Fibroblast of the conjunctiva (primary cell): ENCODE data around the gene YTHDF1.

Experiments
- DNase-seq: peaks from one replicate; pipeline ENCODE4 v3.0.0-alpha.2; 2010; ENCODE audit warnings: low read depth

Gene YTHDF1

DNA sequence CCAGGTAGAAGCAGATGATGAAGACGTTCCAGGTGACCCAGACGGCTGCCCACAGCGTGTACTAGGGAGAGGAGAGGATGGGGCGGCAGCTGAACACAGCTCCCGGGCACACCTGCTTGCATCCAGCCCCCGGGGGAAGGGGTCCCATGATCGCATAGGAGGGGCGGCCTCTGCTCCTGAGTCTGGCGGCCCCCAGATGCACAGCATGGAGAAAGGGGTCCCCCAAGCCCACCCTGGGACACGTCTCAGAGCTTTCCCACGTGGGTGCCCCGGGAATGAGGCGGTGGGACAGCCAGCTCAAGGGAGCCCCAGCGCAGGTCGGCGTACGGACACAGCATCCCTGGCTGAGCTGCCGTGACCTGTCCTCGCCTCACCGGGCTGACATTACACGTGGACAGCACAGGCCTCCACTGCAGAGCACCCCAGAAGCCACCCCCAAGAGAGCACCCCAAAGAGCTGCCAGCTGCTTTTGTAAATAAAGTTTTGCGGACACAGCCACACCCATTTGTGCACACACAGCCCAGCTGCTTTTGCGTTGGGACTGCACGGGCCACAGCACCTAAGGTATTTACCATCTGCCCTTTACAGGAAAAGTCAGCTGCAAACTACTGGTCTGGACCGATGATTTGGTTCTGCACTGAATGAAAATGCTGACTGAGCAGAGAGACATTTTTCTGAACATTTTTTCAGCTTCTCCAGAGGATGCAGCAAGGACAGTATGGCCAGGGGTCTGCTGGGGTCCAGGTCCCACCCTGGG lies 33.1 kb upstream of the YTHDF1 start:
- no peak for DNase-seq

- DNase-seq: no peak
These were observed 31.8 kb upstream of the YTHDF1 start for GRCh38 chr20:63247671-63248228.

DNA sequence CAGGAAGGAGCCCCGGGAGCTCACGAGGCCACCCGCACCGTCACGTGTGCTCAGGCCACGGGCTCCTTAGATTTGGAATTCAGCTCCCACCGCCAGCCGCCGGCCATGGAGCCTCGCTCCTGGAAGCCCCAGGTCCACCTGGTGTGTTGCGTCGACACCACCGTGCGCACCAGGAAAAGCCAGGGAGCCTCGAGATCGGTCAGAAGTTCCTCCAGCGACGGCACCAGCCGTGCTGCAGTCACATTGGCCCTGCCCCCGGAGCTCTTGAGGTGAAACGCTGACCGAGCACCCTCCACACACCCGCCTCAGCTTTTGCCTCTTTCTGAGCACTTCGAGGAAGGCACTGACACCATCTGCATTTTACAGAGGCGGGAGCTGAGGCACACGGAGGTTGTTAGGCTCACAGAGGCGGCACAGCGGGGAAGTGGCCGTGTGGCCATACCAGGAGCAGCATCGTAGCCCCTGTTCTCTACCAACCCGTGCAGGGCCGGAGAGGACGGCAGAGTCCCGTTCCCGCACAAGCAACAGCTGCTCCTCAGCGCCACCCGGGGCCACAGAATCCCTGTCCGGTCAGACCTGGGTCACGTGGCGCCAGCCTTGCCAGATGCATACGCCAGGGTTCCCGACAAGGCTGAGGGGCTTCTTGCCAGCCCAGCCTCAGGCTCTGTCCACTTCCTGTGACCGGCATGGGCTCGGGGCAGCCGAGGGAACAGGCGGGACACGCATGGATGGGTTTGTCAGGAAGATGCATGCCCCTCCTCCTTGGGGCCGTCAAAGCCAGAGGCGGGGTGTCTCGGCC lies 30.8 kb upstream of the YTHDF1 start:
- no peak for DNase-seq

DNA sequence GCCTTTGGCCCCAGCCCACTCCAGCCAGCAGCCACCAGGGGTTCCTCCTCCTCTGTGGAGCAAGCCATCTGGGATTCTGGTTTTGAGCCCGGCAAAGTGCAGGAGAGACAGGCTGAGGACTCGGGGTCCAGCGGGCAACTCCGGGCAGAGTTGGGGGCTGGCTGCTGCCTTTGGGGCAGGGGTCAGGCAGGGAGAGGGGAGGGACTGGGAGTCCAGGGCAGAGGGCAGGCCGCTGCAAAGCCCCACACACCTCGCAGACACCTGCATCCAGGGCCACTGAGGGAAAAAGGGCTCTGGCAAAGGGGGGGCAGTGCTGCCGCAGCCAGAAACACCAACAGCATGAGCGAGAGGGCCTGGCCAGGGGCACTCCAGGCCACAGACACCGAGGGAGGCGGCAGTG lies 28.5 kb upstream of the YTHDF1 start:
- DNase-seq: no peak

DNA sequence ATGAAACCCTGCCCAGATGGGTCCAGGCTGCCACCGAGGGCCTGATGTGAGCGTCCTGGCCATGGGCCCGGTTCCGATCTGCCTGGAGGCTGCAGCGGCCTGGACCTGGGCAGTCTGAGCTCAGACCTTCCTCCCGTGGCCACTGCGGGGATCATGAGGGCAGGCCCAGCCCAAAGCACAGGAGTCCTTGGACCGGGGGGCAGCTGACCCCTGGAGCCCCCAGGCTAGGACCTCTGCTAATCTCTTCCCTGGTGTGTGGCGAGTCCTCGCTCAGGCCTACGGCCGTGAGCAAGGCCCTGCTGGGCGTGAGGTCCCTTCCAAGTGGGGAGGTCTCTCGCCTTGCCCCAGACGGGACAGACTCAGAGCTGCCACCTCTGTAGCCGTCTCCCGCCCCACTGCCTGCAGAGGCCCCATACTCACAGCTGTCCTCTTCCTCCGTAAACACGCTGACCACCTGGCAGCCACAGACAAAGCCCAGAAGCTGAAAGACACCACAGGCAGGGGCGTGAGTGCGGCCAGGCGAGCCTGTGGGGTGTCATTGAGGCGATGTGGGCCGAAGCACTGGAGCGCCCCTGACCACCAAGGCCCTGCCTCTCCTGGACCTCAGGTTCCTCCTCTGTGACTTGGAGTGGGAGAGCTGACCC lies 27.8 kb upstream of the YTHDF1 start:
- DNase-seq: no peak

DNA sequence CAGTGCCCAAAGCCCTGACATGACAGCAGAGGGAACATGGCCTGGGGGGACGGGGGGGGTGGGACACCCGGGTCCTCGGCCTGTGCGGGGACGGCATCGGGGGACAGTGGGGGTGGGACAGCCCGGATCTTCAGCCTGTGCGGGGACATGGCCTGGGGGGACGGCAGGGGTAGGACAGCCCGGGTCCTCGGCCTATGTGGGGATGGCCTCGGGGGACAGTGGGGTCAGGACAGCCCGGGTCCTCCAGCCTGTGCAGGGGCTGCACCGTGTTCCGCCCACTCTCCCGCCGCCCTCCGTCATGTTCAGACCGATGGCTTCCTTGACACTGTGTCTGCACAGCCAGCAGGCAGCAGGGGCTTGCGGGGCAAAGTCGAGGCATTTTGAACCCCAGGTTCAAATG lies 26.8 kb upstream of the YTHDF1 start:
- DNase-seq: no peak

GRCh38 chr20:63241272-63241671 lies 25.3 kb upstream of the YTHDF1 start:
- no peak for DNase-seq

GRCh38 chr20:63240004-63240403 lies 24.1 kb upstream of the YTHDF1 start:
- no peak for DNase-seq

GRCh38 chr20:63239431-63239830 lies 23.5 kb upstream of the YTHDF1 start:
- no peak for DNase-seq

GRCh38 chr20:63238514-63239125 lies 22.7 kb upstream of the YTHDF1 start:
- no peak for DNase-seq

DNA sequence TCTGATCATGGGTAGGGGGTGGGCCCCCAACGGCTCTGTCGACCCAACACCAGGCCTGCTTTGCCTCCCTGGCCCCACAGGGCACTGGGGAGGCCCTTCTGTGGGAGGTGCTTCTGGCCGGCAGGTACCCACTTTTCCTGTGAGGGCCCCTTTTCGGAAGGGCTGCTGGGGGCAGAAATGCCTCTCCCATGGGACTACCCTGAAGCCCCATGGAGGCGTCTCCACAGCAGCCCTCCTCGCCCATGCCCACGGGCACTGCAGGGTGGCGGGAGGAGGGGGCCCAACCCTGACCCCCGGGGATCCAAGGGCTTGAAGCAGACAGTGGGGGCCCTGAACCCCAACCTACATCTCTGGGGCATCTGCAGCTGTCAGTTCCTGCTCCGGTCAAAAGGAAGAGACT lies 22.1 kb upstream of the YTHDF1 start:
- DNase-seq: no peak

DNA sequence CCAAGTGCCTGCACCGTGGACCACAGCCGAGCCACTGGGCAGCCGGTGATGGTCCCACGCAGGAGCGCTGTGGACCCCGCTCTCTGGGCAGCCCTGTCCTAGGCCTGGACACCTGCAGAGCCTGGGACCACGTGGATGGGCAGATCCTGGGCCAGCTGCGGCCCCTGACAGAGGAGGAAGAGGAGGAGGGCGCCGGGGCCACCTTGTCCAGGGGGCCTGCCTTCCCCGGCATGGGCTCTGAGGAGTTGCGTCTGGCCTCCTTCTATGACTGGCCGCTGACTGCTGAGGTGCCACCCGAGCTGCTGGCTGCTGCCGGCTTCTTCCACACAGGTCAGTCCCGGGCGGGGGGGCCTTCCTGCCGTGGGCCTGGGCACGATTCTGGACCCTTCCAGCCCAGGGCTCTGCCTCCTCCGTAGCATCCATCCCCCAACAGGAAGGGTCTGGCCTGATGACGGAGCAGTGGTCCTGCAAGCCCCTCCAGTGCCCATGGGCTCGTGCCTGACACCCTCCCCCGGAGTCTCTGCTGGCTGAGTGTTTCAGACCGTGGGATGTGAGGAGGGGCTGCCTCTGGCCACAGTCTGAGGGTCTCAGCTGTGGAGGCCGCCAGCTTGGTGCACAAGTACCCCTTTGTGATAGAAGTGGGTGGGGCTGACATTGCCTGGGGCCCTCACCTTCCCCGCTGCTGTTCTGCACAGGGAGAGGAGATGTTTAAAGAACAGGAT lies 20.3 kb upstream of the YTHDF1 start:
- no peak for DNase-seq

DNA sequence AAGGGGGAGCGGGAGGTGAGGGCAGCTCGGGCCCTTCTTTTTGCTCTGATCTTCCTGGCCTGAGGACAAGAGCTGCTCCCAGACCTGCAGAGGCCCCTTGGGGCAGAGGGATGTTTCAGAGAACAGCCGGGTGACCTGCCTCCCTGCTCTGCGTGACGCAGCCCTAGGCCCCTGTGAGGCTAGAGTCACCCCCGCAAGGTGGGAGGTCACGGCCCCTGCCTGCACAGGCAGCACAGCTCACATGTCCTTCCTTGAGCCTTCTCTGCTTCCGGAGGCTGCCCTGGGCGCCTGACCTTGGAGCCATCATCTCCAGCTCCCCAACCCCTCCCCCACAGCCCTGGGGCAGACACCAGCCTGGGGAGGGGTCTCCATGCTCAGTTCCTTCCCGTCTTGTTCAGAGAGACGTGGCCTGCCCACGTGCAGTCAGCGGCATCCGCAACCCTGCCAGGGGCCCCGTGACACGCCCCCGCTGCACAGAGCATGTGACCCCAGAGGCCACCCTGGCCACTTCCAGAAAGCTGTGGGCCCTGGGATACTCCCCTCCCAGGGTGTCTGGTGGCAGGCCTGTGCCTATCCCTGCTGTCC lies 19.6 kb upstream of the YTHDF1 start, which contains the start of gene BIRC7:
TSS of gene BIRC7 (plus strand) at position 507 of the 585 bp plus-strand sequence. CDS start 192 bp downstream, outside the sequence.
- no peak for DNase-seq

- DNase-seq: no peak
These were observed 18.9 kb upstream of the YTHDF1 start for GRCh38 chr20:63234693-63235398.

DNA sequence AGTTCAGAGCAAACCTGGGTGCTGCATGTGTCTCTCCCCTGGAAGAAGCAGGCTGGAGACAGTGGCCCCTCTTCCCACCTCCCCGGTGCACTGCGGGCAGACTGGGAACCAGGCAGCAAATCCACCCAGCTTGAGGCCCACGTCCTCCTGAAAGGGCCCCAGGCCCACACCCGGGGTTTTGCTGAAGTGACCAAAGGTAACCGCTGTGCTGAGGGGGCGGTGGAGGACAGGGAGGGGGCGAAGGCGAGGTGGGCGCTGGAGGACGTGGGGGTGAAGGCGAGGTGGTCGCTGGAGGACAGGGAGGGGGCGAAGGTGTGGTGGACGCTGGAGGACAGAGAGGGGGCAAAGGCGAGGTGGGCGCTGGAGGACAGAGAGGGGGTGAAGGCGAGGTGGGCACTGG lies 18.0 kb upstream of the YTHDF1 start:
- DNase-seq: no peak

DNA sequence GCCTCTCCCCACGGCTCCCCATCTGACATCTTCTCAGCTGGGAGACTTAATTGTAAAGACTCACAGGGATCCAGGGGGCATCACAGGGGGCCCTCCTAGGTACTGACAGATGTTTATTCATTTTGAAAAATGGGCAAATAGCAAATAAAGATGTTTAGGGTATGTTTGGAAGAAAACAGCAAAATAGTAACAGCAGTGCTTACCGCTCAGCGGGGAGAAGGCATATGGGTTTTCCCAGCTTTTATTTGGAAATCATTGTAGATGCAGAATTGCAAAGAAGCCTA lies 17.1 kb upstream of the YTHDF1 start:
- DNase-seq: no peak

- peak; percentile 43 for DNase-seq
These were observed 16.5 kb upstream of the YTHDF1 start for GRCh38 chr20:63232235-63233060.

DNA sequence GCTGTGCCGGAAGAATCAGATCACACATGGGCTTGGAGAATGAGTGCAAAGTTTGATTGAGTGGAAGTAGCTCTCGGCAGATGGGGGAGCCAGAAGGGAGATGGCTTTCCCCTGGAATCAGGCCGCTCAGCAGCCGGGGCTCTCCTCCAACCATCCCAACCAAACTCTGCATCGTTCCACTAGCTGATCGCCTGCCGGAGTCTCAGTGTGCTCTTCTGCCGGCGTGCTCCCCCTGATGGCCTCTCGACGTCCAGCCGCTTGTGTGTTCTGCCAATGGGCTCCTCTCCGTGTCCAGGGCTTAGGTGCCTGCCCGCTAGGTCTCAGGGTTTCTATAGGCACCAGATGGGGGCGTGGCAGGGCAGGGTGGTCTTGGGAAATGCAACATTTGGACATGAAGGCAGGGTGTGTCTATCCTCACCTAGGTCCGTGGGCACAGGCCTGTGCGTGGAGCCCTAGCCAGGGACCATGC lies 14.9 kb upstream of the YTHDF1 start:
- peak; percentile 41 for DNase-seq

- DNase-seq: no peak
These were observed 12.9 kb upstream of the YTHDF1 start for GRCh38 chr20:63228806-63229205.

DNA sequence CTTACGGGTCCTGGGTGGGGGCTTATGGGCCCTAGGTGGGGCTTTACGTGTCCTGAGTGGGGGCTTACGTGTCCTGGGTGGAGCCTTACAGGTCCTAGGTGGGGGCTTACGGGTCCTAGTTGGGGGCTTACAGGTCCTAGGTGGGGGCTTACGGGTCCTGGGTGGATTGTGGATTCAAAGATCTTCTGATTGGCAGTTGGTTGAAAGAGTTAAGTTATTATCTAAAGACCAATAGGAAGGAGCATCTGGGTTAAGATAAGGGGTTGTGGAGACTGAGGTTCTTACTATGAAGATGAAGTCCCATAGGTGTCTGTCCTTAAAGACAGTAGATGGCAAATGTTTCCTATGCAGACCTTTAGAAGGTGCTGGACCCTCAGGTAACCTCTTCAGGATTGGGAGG lies 11.3 kb upstream of the YTHDF1 start:
- DNase-seq: no peak
